ENCODE data around the gene KLF11.

KLF11 gene

DNA sequence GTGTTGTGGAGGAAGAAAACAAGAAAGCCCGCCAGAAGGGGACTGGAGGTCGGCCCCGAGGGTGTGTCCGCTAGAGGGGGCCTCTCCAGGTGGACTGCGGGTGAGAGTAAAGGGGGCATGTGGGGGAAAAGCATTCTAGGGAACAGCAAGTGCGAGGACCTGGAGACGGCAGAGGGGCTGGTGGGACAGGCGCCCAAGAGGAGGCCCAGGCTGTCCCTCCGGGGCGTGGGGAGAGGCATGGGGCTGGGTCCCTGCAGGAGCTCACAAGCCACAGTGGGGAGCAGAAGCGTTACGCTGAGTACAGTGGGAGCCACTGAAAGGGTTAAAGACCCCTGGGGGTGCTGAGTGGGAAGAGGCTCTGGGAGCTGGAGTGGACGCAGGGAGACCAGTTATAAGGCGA lies 1.6 kb upstream of the KLF11 start:
- no peak for TF ChIP-seq EZH2phosphoT487 (IDR thresholded peaks at IDR 0.05; ENCODE audit: borderline replicate concordance)
- TF ChIP-seq, protein P1, sequence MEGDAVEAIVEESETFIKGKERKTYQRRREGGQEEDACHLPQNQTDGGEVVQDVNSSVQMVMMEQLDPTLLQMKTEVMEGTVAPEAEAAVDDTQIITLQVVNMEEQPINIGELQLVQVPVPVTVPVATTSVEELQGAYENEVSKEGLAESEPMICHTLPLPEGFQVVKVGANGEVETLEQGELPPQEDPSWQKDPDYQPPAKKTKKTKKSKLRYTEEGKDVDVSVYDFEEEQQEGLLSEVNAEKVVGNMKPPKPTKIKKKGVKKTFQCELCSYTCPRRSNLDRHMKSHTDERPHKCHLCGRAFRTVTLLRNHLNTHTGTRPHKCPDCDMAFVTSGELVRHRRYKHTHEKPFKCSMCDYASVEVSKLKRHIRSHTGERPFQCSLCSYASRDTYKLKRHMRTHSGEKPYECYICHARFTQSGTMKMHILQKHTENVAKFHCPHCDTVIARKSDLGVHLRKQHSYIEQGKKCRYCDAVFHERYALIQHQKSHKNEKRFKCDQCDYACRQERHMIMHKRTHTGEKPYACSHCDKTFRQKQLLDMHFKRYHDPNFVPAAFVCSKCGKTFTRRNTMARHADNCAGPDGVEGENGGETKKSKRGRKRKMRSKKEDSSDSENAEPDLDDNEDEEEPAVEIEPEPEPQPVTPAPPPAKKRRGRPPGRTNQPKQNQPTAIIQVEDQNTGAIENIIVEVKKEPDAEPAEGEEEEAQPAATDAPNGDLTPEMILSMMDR (conservative IDR thresholded peaks at IDR 0.05; ENCODE audit: low read length) = no peak
- no peaks in the 10 kb centered on the region for H3K79me2 ChIP-seq (ENCODE audit: insufficient read depth, low read length)
- H3F3A ChIP-seq (ENCODE audit: low read depth) = no peaks in the 10 kb centered on the region
- no peak overlapping the region for H3K4me2 ChIP-seq (ENCODE audit: low read depth, low read length, poor library complexity, severe bottlenecking)
- no peaks in the 10 kb centered on the region for H3K4me1 ChIP-seq (ENCODE audit: insufficient read depth, low read length, poor library complexity, severe bottlenecking)
- H3K9me3 ChIP-seq (ENCODE audit: insufficient read depth, low read depth, low read length) = no peaks in the 10 kb centered on the region
- no peak overlapping the region for H2AFZ ChIP-seq (ENCODE audit: low read length)
- no peaks in the 10 kb centered on the region for H3K36me3 ChIP-seq (ENCODE audit: insufficient read depth, low read length)
- H3K27me3 ChIP-seq (ENCODE audit: insufficient read depth, low read length, poor library complexity, severe bottlenecking) = no peaks in the 10 kb centered on the region
- no peaks in the 10 kb centered on the region for H4K20me1 ChIP-seq (ENCODE audit: insufficient read depth, low read length, poor library complexity, severe bottlenecking)
- H3K9me2 ChIP-seq (replicated peaks; ENCODE audit: low read depth, low read length) = no peaks in the 10 kb centered on the region
- H3K4me3 ChIP-seq (ENCODE audit: low read length, poor library complexity, severe bottlenecking) = no peak overlapping the region
- no peak overlapping the region for H3K9ac ChIP-seq (ENCODE audit: low read depth, low read length, poor library complexity, severe bottlenecking)

- Histone ChIP-seq H3K4me2 (ENCODE audit: low read depth, low read length, poor library complexity, severe bottlenecking) (no peak overlapping the region), H3K9me2 (replicated peaks; ENCODE audit: low read depth, low read length) (no peaks in the 10 kb centered on the region), H2AFZ (ENCODE audit: low read length) (no peak overlapping the region), H3K36me3 (ENCODE audit: insufficient read depth, low read length) (no peaks in the 10 kb centered on the region), H3F3A (ENCODE audit: low read depth) (no peaks in the 10 kb centered on the region), H3K9ac (ENCODE audit: low read depth, low read length, poor library complexity, severe bottlenecking) (no peak overlapping the region), H3K4me1 (ENCODE audit: insufficient read depth, low read length, poor library complexity, severe bottlenecking) (no peaks in the 10 kb centered on the region), H4K20me1 (ENCODE audit: insufficient read depth, low read length, poor library complexity, severe bottlenecking) (no peaks in the 10 kb centered on the region), H3K4me3 (ENCODE audit: low read length, poor library complexity, severe bottlenecking) (no peak overlapping the region), H3K9me3 (ENCODE audit: insufficient read depth, low read depth, low read length) (no peaks in the 10 kb centered on the region), H3K79me2 (ENCODE audit: insufficient read depth, low read length) (no peaks in the 10 kb centered on the region), H3K27me3 (ENCODE audit: insufficient read depth, low read length, poor library complexity, severe bottlenecking) (no peaks in the 10 kb centered on the region)
- TF ChIP-seq EZH2phosphoT487 (IDR thresholded peaks at IDR 0.05; ENCODE audit: borderline replicate concordance) = no peak
- TF ChIP-seq, protein P1 (conservative IDR thresholded peaks at IDR 0.05; ENCODE audit: low read length) = no peak
Observed at GRCh38 chr2:10042301-10043161, 819 bp upstream of the KLF11 start.

DNA sequence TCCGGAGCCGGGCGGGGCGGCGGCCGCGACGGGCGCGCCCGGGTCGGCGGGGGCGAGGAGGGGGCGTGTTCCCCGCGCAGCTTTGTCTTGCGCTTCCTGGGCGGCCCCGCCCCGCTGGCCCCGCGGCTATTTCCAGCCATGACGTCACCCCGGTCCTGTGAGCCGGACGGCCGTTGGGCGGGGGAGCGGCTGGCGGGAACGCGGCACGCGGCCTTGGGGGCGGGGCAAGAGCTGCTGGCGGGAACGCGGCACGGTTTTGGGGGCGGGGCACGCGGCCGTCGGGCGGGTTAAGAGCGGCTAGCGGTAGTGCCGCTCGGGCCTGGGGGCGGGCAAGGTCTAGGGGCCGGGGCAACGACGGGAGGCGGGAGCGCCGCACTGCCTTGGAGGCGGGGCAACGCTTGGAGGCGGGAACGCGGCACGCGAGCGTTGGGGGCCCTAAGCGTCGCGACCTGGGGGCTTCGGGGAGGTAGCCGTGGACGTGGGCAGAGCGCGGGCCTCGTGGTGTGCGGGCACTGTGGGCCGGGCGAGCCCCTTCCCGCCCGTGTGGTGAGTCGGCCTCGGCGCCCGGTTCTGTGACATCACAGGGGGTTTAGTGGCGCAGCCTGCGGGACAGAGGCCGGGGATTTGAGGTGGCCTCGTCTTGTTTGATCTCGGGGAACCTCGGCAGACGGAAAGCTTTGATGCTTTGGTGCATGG lies 704 bp downstream of the KLF11 start:
- Histone ChIP-seq H3F3A (ENCODE audit: low read depth) (no peaks in the 10 kb centered on the region), H3K4me3 (ENCODE audit: low read length, poor library complexity, severe bottlenecking) (no peak overlapping the region), H4K20me1 (ENCODE audit: insufficient read depth, low read length, poor library complexity, severe bottlenecking) (no peaks in the 10 kb centered on the region), H3K9me3 (ENCODE audit: insufficient read depth, low read depth, low read length) (no peaks in the 10 kb centered on the region), H3K36me3 (ENCODE audit: insufficient read depth, low read length) (no peaks in the 10 kb centered on the region), H3K27me3 (ENCODE audit: insufficient read depth, low read length, poor library complexity, severe bottlenecking) (no peaks in the 10 kb centered on the region), H2AFZ (ENCODE audit: low read length) (no peak overlapping the region), H3K9me2 (replicated peaks; ENCODE audit: low read depth, low read length) (no peaks in the 10 kb centered on the region), H3K79me2 (ENCODE audit: insufficient read depth, low read length) (no peaks in the 10 kb centered on the region), H3K4me1 (ENCODE audit: insufficient read depth, low read length, poor library complexity, severe bottlenecking) (no peaks in the 10 kb centered on the region), H3K9ac (ENCODE audit: low read depth, low read length, poor library complexity, severe bottlenecking) (no peak overlapping the region), H3K4me2 (ENCODE audit: low read depth, low read length, poor library complexity, severe bottlenecking) (no peak overlapping the region)
- TF ChIP-seq, protein P1 (conservative IDR thresholded peaks at IDR 0.05; ENCODE audit: low read length) = no peak
- no peak for TF ChIP-seq EZH2phosphoT487 (IDR thresholded peaks at IDR 0.05; ENCODE audit: borderline replicate concordance)

All from Loucy (cell line).